Prostate gland (tissue), 2 donors: ENCODE results near the gene ARHGEF4. TPM values are rescaled to one million over a fixed set of nuclear protein-coding genes. Genes with fewer than 3 reads are reported as not detected.

Source experiments
- DNase-seq: peaks from one replicate; pipeline ENCODE4 v3.0.0-alpha.2; 2019; ENCODE audit warnings: low spot score
- H3K27ac ChIP-seq, 2 donors: fragments of 200-600 bp; sonication (generic); 2 replicates each; pipeline ENCODE4 v1.5.1; 2017 to 2019
- H3K27me3 ChIP-seq: fragments of 200-600 bp; sonication (generic); replicated peaks from 2 replicates; pipeline ENCODE4 v1.5.1; 2019; ENCODE audit not compliant: insufficient read depth
- H3K36me3 ChIP-seq, 2 donors: fragments of 200-600 bp; sonication (generic); 1 replicate in 1 of 2; 2 replicates in 1 of 2; pipeline versions ENCODE4 v1.5.1 to v1.8.1; 2017 to 2019
- H3K4me1 ChIP-seq: fragments of 200-600 bp; sonication (generic); replicated peaks from 2 replicates; pipeline ENCODE4 v1.5.1; 2019
- H3K4me3 ChIP-seq, 2 donors: fragments of 200-600 bp; sonication (generic); 2 replicates each; pipeline ENCODE4 v1.5.1; 2017 to 2019
- H3K9me3 ChIP-seq: fragments of 200-600 bp; sonication (generic); 2 replicates; pipeline ENCODE4 v1.5.1; 2017
- POLR2A ChIP-seq: fragments of 450-650 bp; IDR thresholded peaks from one replicate; pipeline ENCODE4 v1.6.1; 2016; ENCODE audit warnings: antibody characterized with exemption, mild to moderate bottlenecking
- POLR2AphosphoS5 ChIP-seq: sonication (generic); formaldehyde crosslinking; IDR thresholded peaks from one replicate; pipeline ENCODE4 v1.6.1; 2017; ENCODE audit warnings: antibody characterized with exemption
- WGBS: methylation state at CpG from one replicate; pipeline ENCODE4 v1.1.5; 2018; 5-methylcytosine and 5-hydroxymethylcytosine counted together
- intact Hi-C: fragments of 100-400 bp; cut with DNase I; formaldehyde crosslinking; loops from one replicate; pipeline ENCODE4 v1.14.2; 2022
- total RNA-seq, 2 donors: library from RNA; depleted of rRNA; stranded (reverse); fragments of >200 nt; gene quantifications; one replicate each; pipeline ENCODE4 v1.1.0, GENCODE V29; 2016
- TF ChIP-seq, protein P1 (sequence below), 4 experiments: fragments of 200-600 bp in 2 of 4; fragments of 450-650 bp in 2 of 4; sonication (generic) in 2 of 4; IDR thresholded peaks; 1 replicate in 3 of 4; 2 replicates in 1 of 4; pipeline ENCODE4 v1.5.1; 2016 to 2019; ENCODE audit warnings: antibody characterized with exemption in 4 of 4, mild to moderate bottlenecking in 2 of 4, moderate library complexity in 2 of 4

Gene ARHGEF4
- total RNA-seq, 2 donors from 2014 or later: 9.6 to 56.0 TPM

DNA sequence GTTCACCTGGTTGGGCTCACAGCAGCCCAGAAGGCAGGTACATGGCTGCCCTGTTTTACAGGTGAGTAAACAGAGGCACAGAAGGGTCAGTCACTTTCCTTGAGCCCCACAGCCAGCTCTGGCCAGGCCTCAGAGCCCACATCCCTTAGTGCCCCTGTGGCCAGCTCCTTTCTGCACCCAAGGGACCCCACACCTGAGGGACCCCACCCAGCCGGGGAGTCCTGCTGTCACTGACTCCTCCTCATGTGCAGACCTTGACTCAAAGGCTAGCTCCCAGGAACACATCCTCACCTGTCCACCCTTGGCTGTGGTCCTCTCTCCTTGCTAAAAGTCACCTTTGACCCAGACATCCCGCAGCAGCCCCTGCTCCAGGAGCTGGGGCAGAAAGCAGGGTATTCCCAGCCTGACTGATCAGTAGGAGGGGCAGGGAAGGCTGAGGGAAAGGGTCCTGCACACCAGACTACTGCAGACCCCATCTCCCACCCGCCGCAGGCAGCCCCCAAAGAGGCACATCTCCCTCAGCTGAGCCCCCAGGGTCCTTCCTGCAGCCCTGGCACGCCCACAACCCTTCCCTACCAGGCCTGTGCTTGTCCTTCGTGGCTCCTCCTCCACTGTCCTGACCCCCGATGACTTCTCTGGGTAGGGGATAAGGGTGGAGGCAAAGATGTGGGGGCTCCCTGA is 9.8 kb upstream of the ARHGEF4 start:
- no peak overlapping the region for H3K27ac ChIP-seq
- no peaks in the 10 kb centered on the region for H3K4me1 ChIP-seq
- intact Hi-C loops: no loop called here
- no peaks in the 10 kb centered on the region for H3K27me3 ChIP-seq
- H3K36me3 ChIP-seq: no peaks in the 10 kb centered on the region
- no peak for DNase-seq
- TF ChIP-seq POLR2A: no peak
- TF ChIP-seq, protein P1, sequence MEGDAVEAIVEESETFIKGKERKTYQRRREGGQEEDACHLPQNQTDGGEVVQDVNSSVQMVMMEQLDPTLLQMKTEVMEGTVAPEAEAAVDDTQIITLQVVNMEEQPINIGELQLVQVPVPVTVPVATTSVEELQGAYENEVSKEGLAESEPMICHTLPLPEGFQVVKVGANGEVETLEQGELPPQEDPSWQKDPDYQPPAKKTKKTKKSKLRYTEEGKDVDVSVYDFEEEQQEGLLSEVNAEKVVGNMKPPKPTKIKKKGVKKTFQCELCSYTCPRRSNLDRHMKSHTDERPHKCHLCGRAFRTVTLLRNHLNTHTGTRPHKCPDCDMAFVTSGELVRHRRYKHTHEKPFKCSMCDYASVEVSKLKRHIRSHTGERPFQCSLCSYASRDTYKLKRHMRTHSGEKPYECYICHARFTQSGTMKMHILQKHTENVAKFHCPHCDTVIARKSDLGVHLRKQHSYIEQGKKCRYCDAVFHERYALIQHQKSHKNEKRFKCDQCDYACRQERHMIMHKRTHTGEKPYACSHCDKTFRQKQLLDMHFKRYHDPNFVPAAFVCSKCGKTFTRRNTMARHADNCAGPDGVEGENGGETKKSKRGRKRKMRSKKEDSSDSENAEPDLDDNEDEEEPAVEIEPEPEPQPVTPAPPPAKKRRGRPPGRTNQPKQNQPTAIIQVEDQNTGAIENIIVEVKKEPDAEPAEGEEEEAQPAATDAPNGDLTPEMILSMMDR (IDR thresholded peaks at IDR 0.05): no peak
- no peak for TF ChIP-seq POLR2AphosphoS5
- WGBS: 80% methylated on average over 7 of the region's 7 CpGs
- H3K4me3 ChIP-seq: no peak overlapping the region
- H3K9me3 ChIP-seq: no peaks in the 10 kb centered on the region

GRCh38 chr2:130827502-130828251 is 9.0 kb upstream of the ARHGEF4 start:
- WGBS: 80% methylated on average over 14 of the region's 15 CpGs
- no peak overlapping the region for H3K27ac ChIP-seq
- intact Hi-C loops: no loop called here
- H3K27me3 ChIP-seq: no peaks in the 10 kb centered on the region
- H3K9me3 ChIP-seq: no peaks in the 10 kb centered on the region
- no peaks in the 10 kb centered on the region for H3K4me1 ChIP-seq
- no peak for TF ChIP-seq POLR2A
- TF ChIP-seq, protein P1 (IDR thresholded peaks at IDR 0.05): no peak
- no peak for TF ChIP-seq POLR2AphosphoS5
- H3K4me3 ChIP-seq: no peak overlapping the region
- DNase-seq: no peak
- no peaks in the 10 kb centered on the region for H3K36me3 ChIP-seq

- no peak for DNase-seq
- 82% methylated on average over 5 of the region's 5 CpGs for WGBS
- intact Hi-C loops: no loop called here
These were observed 8.3 kb upstream of the ARHGEF4 start for GRCh38 chr2:130828461-130828860.

GRCh38 chr2:130829015-130829414 is 7.7 kb upstream of the ARHGEF4 start:
- 92% methylated on average over 10 of the region's 10 CpGs for WGBS
- TF ChIP-seq POLR2AphosphoS5 (no peak), POLR2A (no peak)
- TF ChIP-seq, protein P1 (IDR thresholded peaks at IDR 0.05): no peak
- intact Hi-C loops: no loop called here

More at GRCh38 chr2:130828461-130828860, 8.3 kb upstream of the ARHGEF4 start:
- Histone ChIP-seq H3K4me1 (no peaks in the 10 kb centered on the region), H3K27me3 (no peaks in the 10 kb centered on the region), H3K4me3 (no peak overlapping the region), H3K36me3 (no peaks in the 10 kb centered on the region), H3K27ac (no peak overlapping the region), H3K9me3 (no peaks in the 10 kb centered on the region)
- TF ChIP-seq POLR2A: no peak
- TF ChIP-seq POLR2AphosphoS5: no peak
- TF ChIP-seq, protein P1 (IDR thresholded peaks at IDR 0.05): no peak

More at GRCh38 chr2:130829015-130829414, 7.7 kb upstream of the ARHGEF4 start:
- no peaks in the 10 kb centered on the region for H3K4me1 ChIP-seq
- H3K4me3 ChIP-seq: no peak overlapping the region
- no peak overlapping the region for H3K27ac ChIP-seq
- H3K9me3 ChIP-seq: no peaks in the 10 kb centered on the region
- H3K27me3 ChIP-seq: no peaks in the 10 kb centered on the region
- no peaks in the 10 kb centered on the region for H3K36me3 ChIP-seq
- no peak for DNase-seq
